CD4-positive, alpha-beta T cell treated with Interferon gamma for 1 hour (primary cell): ENCODE data around the gene GLIPR1L2.

Source experiments
- DNase-seq: peaks from one replicate; pipeline ENCODE4 v3.0.0-alpha.2; 2020

Gene GLIPR1L2

DNA sequence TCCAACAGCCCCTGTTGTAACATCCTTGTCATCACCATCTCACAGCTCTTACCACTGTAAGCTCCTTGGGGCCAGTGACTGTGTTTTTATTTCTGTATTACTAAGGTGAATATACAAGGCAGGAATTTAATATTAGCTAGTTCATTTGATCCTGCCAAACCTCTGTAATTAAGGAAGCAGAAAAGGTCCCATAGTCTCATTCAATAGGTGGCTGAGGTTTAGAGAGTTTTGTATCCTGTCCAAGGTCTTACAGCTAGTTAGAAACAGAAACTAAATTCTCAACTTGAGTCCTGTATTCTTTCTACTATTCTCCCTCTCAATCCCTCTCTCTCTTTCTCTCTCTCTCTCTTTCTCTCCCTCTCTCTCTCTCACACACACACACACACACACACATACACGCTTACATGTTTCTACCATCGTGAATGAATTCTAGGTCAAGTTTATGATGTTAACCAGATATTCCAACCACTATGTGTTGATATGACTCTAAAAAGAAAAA lies 89.1 kb downstream of the GLIPR1L2 start:
- DNase-seq = no peak

GRCh38 chr12:75480469-75480949 lies 89.6 kb downstream of the GLIPR1L2 start, which contains the start of gene GLIPR1:
Gene GLIPR1 (plus strand): TSS chr12:75480755. CDS start chr12:75480881, 126 bp downstream.
- peak; percentile 78 for DNase-seq

GRCh38 chr12:75481013-75481705 lies 90.3 kb downstream of the GLIPR1L2 start:
- no peak for DNase-seq

- peak; percentile 20 for DNase-seq
These were observed 90.9 kb downstream of the GLIPR1L2 start for GRCh38 chr12:75481774-75482173.
